ENCODE measurements around the gene LRRC8B. TPM values are rescaled to one million over a fixed set of nuclear protein-coding genes. Genes with fewer than 3 reads are reported as not detected.

Gene LRRC8B
- total RNA-seq, 1 experiment from 2014 or later, result 24.2 TPM

GRCh38 chr1:89574621-89575020 is 50.0 kb downstream of the LRRC8B start:
- TF ChIP-seq ZNF532 (CRISPR knock-in tag; IDR thresholded peaks at IDR 0.05; ENCODE audit: borderline replicate concordance) (no peak), ZMAT4 (CRISPR knock-in tag; IDR thresholded peaks at IDR 0.05) (no peak), PRDM15 (CRISPR knock-in tag; IDR thresholded peaks at IDR 0.05) (no peak), JUN (CRISPR knock-in tag; IDR thresholded peaks at IDR 0.05) (no peak), ESRRA (CRISPR knock-in tag; IDR thresholded peaks at IDR 0.05; ENCODE audit: borderline replicate concordance) (no peak), ETV6 (CRISPR knock-in tag; IDR thresholded peaks at IDR 0.05) (no peak), CDX4 (CRISPR knock-in tag; IDR thresholded peaks at IDR 0.05; ENCODE audit: borderline replicate concordance) (no peak), ZNF219 (CRISPR knock-in tag; IDR thresholded peaks at IDR 0.05; ENCODE audit: borderline replicate concordance) (no peak), MAX (CRISPR knock-in tag; IDR thresholded peaks at IDR 0.05) (no peak), SOX15 (CRISPR knock-in tag; IDR thresholded peaks at IDR 0.05) (no peak), CTCF (IDR thresholded peaks at IDR 0.05) (no peak), NR2C2 (CRISPR knock-in tag; IDR thresholded peaks at IDR 0.05) (no peak), NFATC4 (CRISPR knock-in tag; IDR thresholded peaks at IDR 0.05) (no peak), USF1 (CRISPR knock-in tag; IDR thresholded peaks at IDR 0.05) (no peak), TEAD4 (CRISPR knock-in tag; IDR thresholded peaks at IDR 0.05) (no peak), CREM (CRISPR knock-in tag; IDR thresholded peaks at IDR 0.05) (no peak), ZNF416 (CRISPR knock-in tag; IDR thresholded peaks at IDR 0.05) (no peak), NFE2L1 (CRISPR knock-in tag; IDR thresholded peaks at IDR 0.05) (no peak)
- Mint-ChIP-seq H3K4me3 (no peak overlapping the region), H3K4me1 (peaks cover 15% of the 10 kb centered on the region), H3K27me3 (ENCODE audit: low read depth) (no peaks in the 10 kb centered on the region), H3K9me3 (peaks cover 18% of the 10 kb centered on the region), H3K27ac (no peak overlapping the region), H3K36me3 (peaks cover 39% of the 10 kb centered on the region)
- no peak for ATAC-seq
- CTCF ChIA-PET, result no interaction called here
- POLR2A ChIA-PET, result no interaction called here
- DNase-seq (ENCODE audit: low spot score), result no peak

Data from WTC11 (cell line).